SK-N-SH (cell line): ENCODE measurements around the gene EFCAB14. TPM values are rescaled to one million over a fixed set of nuclear protein-coding genes. Genes with fewer than 3 reads are reported as not detected.

Experiments
- CTCF ChIA-PET: fragments of 300-600, 350-600 bp; formaldehyde crosslinking; extraction: SDS; loops from one replicate; lab custom pipeline; 2021; lab: Yijun Ruan, JAX
- POLR2A ChIA-PET: fragments of 350-600 bp; sonication (Branson Sonifier 250); formaldehyde crosslinking; extraction: SDS; loops from one replicate; lab custom pipeline; 2020; ENCODE audit warnings: antibody characterized with exemption, inconsistent platforms; lab: Yijun Ruan, JAX
- DNase-seq: peaks from one replicate; pipeline ENCODE4 v3.0.0; 2012
- H2AFZ ChIP-seq: fragments of 200-600 bp; sonication (generic); 2 replicates; pipeline ENCODE4 v1.8.1; 2016; ENCODE audit warnings: antibody characterized with exemption, mild to moderate bottlenecking, low read depth
- H3F3A ChIP-seq: fragments of 200-600 bp; sonication (generic); replicated peaks from 2 replicates; pipeline ENCODE3; 2016; ENCODE audit warnings: antibody characterized with exemption, mild to moderate bottlenecking; ENCODE audit not compliant: insufficient read depth
- H3K27ac ChIP-seq, 2 experiments: fragments of 200-500 bp in 1 of 2; fragments of 200-600 bp in 1 of 2; sonication (Bioruptor generic) in 1 of 2; sonication (generic), shearing (Covaris generic) in 1 of 2; 2 replicates each; pipeline versions ENCODE4 v1.5.1 to v1.6.1; 2014 to 2016; ENCODE audit warnings: low read depth in 2 of 2, inconsistent platforms in 1 of 2, low read length in 1 of 2, mild to moderate bottlenecking in 1 of 2, mixed read lengths in 1 of 2
- H3K27me3 ChIP-seq: fragments of 200-600 bp; sonication (generic), shearing (Covaris generic); 2 replicates; pipeline ENCODE4 v1.6.1; 2016; ENCODE audit warnings: mixed run types; ENCODE audit not compliant: insufficient read depth
- H3K36me3 ChIP-seq, 2 experiments: fragments of 200-500 bp in 1 of 2; fragments of 200-600 bp in 1 of 2; sonication (Bioruptor generic) in 1 of 2; sonication (generic) in 1 of 2; replicated peaks in 1 of 2; 2 replicates each; pipeline versions ENCODE3 to v1.5.1; 2014 to 2016; ENCODE audit warnings: low read length in 1 of 2, mild to moderate bottlenecking in 1 of 2; ENCODE audit not compliant: insufficient read depth in 2 of 2, control insufficient read depth in 1 of 2
- H3K4me1 ChIP-seq, 2 experiments: fragments of 200-500 bp in 1 of 2; fragments of 200-600 bp in 1 of 2; sonication (Bioruptor generic) in 1 of 2; sonication (generic), shearing (Covaris generic) in 1 of 2; 2 replicates each; pipeline versions ENCODE4 v1.5.1 to v1.6.1; 2014 to 2016; ENCODE audit warnings: low read depth in 1 of 2, low read length in 1 of 2, mixed run types in 1 of 2; ENCODE audit not compliant: insufficient read depth in 2 of 2, control insufficient read depth in 1 of 2
- H3K4me2 ChIP-seq: fragments of 200-600 bp; sonication (generic), shearing (Covaris generic); 2 replicates; pipeline ENCODE4 v1.6.1; 2017; ENCODE audit warnings: mixed run types
- H3K4me3 ChIP-seq, 2 experiments: fragments of 200-500 bp in 1 of 2; fragments of 200-600 bp in 1 of 2; sonication (Bioruptor generic) in 1 of 2; sonication (generic), shearing (Covaris generic) in 1 of 2; 2 replicates each; pipeline versions ENCODE4 v1.5.1 to v1.8.1; 2014 to 2016; ENCODE audit warnings: low read depth in 2 of 2, inconsistent platforms in 1 of 2, low read length in 1 of 2, mild to moderate bottlenecking in 1 of 2, mixed read lengths in 1 of 2, moderate library complexity in 1 of 2
- H3K79me2 ChIP-seq: fragments of 200-600 bp; sonication (generic); 2 replicates; pipeline ENCODE4 v1.8.1; 2017; ENCODE audit warnings: mild to moderate bottlenecking; ENCODE audit not compliant: insufficient read depth
- H3K9ac ChIP-seq: fragments of 200-600 bp; sonication (generic); 2 replicates; pipeline ENCODE4 v1.6.1; 2017; ENCODE audit warnings: mixed run types
- H3K9me2 ChIP-seq: fragments of 200-600 bp; sonication (generic); 2 replicates; pipeline ENCODE4 v1.6.1; 2017; ENCODE audit warnings: mixed run types
- H3K9me3 ChIP-seq: fragments of 200-600 bp; sonication (generic); 2 replicates; pipeline ENCODE4 v1.6.1; 2017; ENCODE audit warnings: mixed run types, mild to moderate bottlenecking, moderate library complexity
- H4K20me1 ChIP-seq: fragments of 200-600 bp; sonication (generic); 2 replicates; pipeline ENCODE4 v1.6.1; 2017; ENCODE audit warnings: mild to moderate bottlenecking, mixed run types; ENCODE audit not compliant: insufficient read depth
- CHD2 ChIP-seq: fragments of 150-350 bp; IDR thresholded peaks from 2 replicates; pipeline ENCODE4 v1.6.1; 2018; ENCODE audit warnings: low read length; ENCODE audit not compliant: partially characterized antibody
- EZH2phosphoT487 ChIP-seq: fragments of 200-600 bp; sonication (generic); IDR thresholded peaks from 2 replicates; pipeline ENCODE4 v1.6.1; 2017; ENCODE audit warnings: low read depth, mixed run types, mild to moderate bottlenecking, antibody characterized with exemption, moderate library complexity, borderline replicate concordance
- FOXJ3 ChIP-seq: sonication (generic); formaldehyde crosslinking; IDR thresholded peaks from 2 replicates; pipeline ENCODE4 v1.5.1; 2020; ENCODE audit warnings: mild to moderate bottlenecking, missing genetic modification reagents
- FOXM1 ChIP-seq: IDR thresholded peaks from 2 replicates; pipeline ENCODE4 v1.4.0; 2012; ENCODE audit warnings: low read depth, mild to moderate bottlenecking
- GATA2 ChIP-seq: sonication (generic); formaldehyde crosslinking; IDR thresholded peaks from 2 replicates; pipeline ENCODE4 v1.5.0; 2020; ENCODE audit warnings: mild to moderate bottlenecking, missing genetic modification reagents
- JUND ChIP-seq: IDR thresholded peaks from 2 replicates; pipeline ENCODE4 v1.4.0; 2012
- POLR2AphosphoS5 ChIP-seq: IDR thresholded peaks from 2 replicates; pipeline ENCODE4 v1.6.1; 2012; ENCODE audit warnings: low read depth, low read length
- RAD21 ChIP-seq: IDR thresholded peaks from 2 replicates; pipeline ENCODE4 v1.6.1; 2012; ENCODE audit warnings: mild to moderate bottlenecking, low read length
- RFX5 ChIP-seq: IDR thresholded peaks from 2 replicates; pipeline ENCODE4 v1.6.1; 2012; ENCODE audit warnings: mild to moderate bottlenecking, improper control_type of control experiment, low read length
- RXRA ChIP-seq: IDR thresholded peaks from 2 replicates; pipeline ENCODE4 v1.4.0; 2012; ENCODE audit warnings: low read depth, mild to moderate bottlenecking, borderline replicate concordance
- SMC3 ChIP-seq: IDR thresholded peaks from 2 replicates; pipeline ENCODE4 v1.6.1; 2012; ENCODE audit warnings: low read depth, low read length, improper control_type of control experiment
- TEAD4 ChIP-seq: IDR thresholded peaks from 2 replicates; pipeline ENCODE4 v1.4.0; 2012; ENCODE audit warnings: mild to moderate bottlenecking, borderline replicate concordance; ENCODE audit not compliant: insufficient read depth
- YY1 ChIP-seq: IDR thresholded peaks from 2 replicates; pipeline ENCODE4 v1.4.0; 2012; ENCODE audit warnings: low read depth, mild to moderate bottlenecking
- WGBS: methylation state at CpG from one replicate; pipeline ENCODE4 v1.1.6; 2017; ENCODE audit warnings: low lambda C conversion rate; 5-methylcytosine and 5-hydroxymethylcytosine counted together
- polyA plus RNA-seq, 3 experiments: library from polyadenylated mRNA; depleted of rRNA; stranded (reverse); fragments of >200 nt; gene quantifications; 2 replicates each; pipeline ENCODE4 v1.2.3, GENCODE V29; 2012
- TF ChIP-seq, protein P1 (sequence below): IDR thresholded peaks from 2 replicates; pipeline ENCODE4 v1.4.0; 2012; ENCODE audit warnings: low read depth
- TF ChIP-seq, protein P2 (sequence below): IDR thresholded peaks from 2 replicates; pipeline ENCODE4; 2012
- TF ChIP-seq, protein P3 (sequence below): IDR thresholded peaks from 2 replicates; pipeline ENCODE4 v1.4.0; 2012; ENCODE audit warnings: low read depth, borderline replicate concordance
- TF ChIP-seq, protein P4 (sequence below): fragments of 200-600 bp; sonication (generic); IDR thresholded peaks from 2 replicates; pipeline ENCODE4 v1.6.1; 2017; ENCODE audit warnings: antibody characterized with exemption, mild to moderate bottlenecking, moderate library complexity

The EFCAB14 gene
- polyA plus RNA-seq, 1 of the 3 experiments (the other 2 are of a cell fraction), result 13.6 TPM

DNA sequence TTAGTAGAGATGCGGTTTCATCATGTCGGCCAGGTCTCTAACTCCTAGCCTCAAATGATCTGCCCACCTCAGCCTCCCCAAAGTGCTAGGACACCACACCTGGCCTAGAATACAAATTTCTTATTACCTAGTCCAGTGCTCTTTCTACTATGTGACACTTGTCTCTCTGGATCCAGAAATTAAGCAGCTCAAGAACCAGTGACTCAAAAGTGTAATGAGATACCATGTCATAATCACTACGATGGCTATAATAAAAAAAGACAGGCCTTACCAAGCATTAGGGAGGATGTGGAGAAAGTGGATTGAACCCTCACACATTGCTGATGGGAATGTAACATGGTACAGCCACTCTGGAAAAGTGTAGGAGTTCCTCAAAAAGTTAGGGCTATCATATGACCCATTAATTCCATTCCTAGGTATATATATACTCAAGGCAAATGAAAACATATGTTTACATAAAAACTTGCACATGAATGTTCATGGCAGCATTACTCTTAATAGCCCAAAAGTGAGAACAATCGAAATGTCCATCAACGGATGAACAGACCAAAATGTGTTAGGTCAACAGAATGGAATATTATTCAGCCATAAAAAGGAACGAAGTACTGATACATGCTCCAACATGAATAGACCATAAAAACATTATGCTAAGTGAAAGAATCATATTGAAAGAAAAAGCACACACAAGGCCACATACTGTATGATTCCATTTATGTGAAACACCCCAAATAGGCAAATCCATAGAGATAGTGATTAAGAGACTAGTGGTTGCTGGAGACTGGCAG, 38.9 kb downstream of the EFCAB14 start:
- no peaks in the 10 kb centered on the region for H3K9me2 ChIP-seq
- no peaks in the 10 kb centered on the region for H3K9me3 ChIP-seq
- H3K4me3 ChIP-seq, result no peak overlapping the region
- peaks cover 78 to 85% of the 10 kb centered on the region in 2 experiments for H3K36me3 ChIP-seq
- peaks cover 2% of the 10 kb centered on the region for H3F3A ChIP-seq
- H4K20me1 ChIP-seq, result no peaks in the 10 kb centered on the region
- TF ChIP-seq GATA2 (CRISPR knock-in tag) (no peak), YY1 (no peak), SMC3 (no peak), RAD21 (no peak), TEAD4 (no peak), RFX5 (no peak), CHD2 (no peak), EZH2phosphoT487 (no peak), POLR2AphosphoS5 (no peak), JUND (no peak), FOXJ3 (CRISPR knock-in tag) (no peak), RXRA (no peak), FOXM1 (no peak)
- TF ChIP-seq, protein P1, sequence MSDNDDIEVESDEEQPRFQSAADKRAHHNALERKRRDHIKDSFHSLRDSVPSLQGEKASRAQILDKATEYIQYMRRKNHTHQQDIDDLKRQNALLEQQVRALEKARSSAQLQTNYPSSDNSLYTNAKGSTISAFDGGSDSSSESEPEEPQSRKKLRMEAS, result no peak
- TF ChIP-seq, protein P2, sequence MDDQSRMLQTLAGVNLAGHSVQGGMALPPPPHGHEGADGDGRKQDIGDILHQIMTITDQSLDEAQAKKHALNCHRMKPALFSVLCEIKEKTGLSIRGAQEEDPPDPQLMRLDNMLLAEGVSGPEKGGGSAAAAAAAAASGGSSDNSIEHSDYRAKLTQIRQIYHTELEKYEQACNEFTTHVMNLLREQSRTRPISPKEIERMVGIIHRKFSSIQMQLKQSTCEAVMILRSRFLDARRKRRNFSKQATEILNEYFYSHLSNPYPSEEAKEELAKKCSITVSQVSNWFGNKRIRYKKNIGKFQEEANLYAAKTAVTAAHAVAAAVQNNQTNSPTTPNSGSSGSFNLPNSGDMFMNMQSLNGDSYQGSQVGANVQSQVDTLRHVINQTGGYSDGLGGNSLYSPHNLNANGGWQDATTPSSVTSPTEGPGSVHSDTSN, result no peak
- TF ChIP-seq, protein P3, sequence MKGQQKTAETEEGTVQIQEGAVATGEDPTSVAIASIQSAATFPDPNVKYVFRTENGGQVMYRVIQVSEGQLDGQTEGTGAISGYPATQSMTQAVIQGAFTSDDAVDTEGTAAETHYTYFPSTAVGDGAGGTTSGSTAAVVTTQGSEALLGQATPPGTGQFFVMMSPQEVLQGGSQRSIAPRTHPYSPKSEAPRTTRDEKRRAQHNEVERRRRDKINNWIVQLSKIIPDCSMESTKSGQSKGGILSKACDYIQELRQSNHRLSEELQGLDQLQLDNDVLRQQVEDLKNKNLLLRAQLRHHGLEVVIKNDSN, result no peak
- TF ChIP-seq, protein P4, sequence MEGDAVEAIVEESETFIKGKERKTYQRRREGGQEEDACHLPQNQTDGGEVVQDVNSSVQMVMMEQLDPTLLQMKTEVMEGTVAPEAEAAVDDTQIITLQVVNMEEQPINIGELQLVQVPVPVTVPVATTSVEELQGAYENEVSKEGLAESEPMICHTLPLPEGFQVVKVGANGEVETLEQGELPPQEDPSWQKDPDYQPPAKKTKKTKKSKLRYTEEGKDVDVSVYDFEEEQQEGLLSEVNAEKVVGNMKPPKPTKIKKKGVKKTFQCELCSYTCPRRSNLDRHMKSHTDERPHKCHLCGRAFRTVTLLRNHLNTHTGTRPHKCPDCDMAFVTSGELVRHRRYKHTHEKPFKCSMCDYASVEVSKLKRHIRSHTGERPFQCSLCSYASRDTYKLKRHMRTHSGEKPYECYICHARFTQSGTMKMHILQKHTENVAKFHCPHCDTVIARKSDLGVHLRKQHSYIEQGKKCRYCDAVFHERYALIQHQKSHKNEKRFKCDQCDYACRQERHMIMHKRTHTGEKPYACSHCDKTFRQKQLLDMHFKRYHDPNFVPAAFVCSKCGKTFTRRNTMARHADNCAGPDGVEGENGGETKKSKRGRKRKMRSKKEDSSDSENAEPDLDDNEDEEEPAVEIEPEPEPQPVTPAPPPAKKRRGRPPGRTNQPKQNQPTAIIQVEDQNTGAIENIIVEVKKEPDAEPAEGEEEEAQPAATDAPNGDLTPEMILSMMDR, result no peak
- TF ChIP-seq, all 33 proteins: peak for 0
- Histone ChIP-seq H3K27me3 (no peaks in the 10 kb centered on the region), H3K27ac (no peak overlapping the region), H3K79me2 (no peaks in the 10 kb centered on the region), H3K9ac (no peak overlapping the region), H3K4me2 (no peak overlapping the region), H2AFZ (no peak overlapping the region), H3K4me1 (no peaks in the 10 kb centered on the region)
- WGBS, result 95% methylated on average over 6 of the region's 6 CpGs
- DNase-seq, result no peak
- POLR2A ChIA-PET, result no interaction called here
- CTCF ChIA-PET, result interaction anchor here (1.5 kb wide), 1 partner anchor 46 kb away, joined by 8 read pairs; no protein-coding TSS in a partner anchor
